HG03460 (cell line): ENCODE results near the gene DCAF6.

ENCODE experiments used
- ATAC-seq: cut with Tn5 transposase; IDR thresholded peaks from one replicate; pipeline ENCODE4 v1.9.1; 2021; ENCODE audit not compliant: unreplicated experiment

Gene DCAF6

DNA sequence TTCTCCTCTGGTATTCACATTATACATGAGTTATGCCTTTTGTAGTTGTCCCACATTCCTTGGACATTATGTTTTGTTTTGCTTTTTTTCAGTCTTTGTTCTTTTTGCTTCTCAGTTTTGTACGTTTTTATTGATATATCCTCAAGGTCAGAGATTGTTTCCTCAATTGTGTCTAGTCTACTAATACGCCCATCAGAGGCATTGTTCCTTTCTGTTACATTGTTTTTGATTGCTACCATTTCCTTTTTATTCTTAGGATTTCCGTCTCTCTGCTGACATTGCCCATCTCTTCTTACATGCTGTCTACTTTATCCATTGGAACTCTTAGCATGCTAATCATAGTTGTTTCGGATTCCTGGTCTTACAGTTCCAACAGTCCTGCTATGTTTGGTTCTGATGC, 28.2 kb downstream of the DCAF6 start:
- no peak for ATAC-seq

DNA sequence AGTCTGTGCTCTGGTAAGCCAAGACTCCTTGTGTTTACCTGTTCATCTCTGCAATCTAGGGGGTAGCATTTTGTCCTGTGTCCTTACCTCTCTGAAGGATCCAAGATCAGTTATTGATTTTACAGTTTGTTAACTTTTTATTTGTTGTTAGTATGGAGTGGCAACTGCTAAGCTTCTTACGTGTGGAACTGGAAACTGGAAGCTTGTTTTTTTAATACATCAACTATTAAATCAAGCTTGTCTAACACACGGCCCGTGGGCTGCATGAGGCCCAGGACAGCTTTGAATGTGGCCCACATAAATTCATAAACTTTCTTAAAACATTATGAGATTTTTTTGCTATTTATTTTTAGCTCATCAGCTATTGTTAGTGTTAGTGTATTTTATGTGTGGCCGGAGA, 29.6 kb downstream of the DCAF6 start:
- no peak for ATAC-seq

GRCh38 chr1:167968569-167968968, 32.1 kb downstream of the DCAF6 start:
- no peak for ATAC-seq

DNA sequence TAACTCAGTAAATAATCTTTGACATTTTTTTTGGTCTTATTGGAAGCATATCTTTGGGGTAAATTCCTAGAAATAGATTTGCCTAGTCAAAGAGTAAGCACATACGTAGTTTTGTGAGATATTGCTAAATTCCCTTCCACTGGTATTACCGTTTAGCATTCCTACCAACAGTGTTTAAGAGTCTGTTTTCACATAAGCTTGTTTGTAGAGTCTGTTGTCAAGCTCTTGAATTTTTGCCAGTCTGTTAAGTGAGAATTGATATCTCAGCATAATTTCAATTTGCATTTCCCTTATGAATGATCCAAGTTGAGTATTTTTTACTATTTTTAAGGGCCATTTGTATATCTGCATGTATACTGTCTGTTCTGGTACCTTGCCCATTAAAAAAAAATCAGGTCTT, 37.3 kb downstream of the DCAF6 start:
- ATAC-seq: no peak

DNA sequence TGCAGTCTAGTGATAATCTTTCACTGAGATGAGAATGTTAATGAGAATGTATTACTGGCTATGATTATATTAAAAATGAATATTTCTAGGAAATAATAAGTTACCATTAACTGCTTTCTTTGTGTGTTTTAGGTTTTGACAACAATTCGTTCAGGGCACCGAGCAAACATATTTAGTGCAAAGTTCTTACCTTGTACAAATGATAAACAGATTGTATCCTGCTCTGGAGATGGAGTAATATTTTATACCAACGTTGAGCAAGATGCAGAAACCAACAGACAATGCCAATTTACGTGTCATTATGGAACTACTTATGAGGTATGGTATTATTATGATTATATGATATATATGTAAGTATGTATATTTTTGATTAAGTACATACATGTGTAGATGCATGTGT, 38.2 kb downstream of the DCAF6 start:
- no peak for ATAC-seq

- ATAC-seq: no peak
Measured at GRCh38 chr1:167977245-167977644, 40.8 kb downstream of the DCAF6 start.

- no peak for ATAC-seq
Measured at GRCh38 chr1:167981933-167982332, 45.5 kb downstream of the DCAF6 start.

DNA sequence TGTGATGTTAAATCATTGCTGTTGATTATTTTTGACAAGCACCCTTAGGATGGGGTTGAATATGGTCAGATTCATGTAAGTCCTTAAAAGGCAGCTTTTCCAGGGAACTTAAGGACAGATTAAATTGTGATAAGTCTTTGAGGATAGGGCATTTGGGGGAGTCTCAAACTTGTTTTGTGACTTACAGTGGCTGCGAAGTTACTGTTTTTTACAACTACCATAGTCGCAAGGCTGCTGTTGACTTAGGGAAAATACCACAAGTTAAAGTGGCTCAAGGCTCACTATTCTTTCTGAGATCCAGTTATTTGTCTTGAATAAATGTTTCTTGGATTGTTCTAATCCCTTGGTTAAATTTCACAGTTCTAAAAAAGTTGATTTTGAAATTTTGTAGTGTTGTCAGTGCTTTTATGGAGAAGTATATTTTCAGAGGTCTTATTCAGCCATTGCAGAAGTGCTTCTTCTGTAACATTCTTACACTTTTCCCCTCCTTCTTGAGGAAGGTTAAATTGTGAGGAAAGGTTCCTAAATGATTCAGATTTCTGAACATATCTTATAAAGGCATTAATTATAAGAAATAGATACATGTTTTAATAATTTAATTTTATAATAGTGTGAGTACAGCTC, 47.4 kb downstream of the DCAF6 start:
- no peak for ATAC-seq

- no peak for ATAC-seq
Measured at GRCh38 chr1:167984886-167985489, 48.5 kb downstream of the DCAF6 start.

- ATAC-seq: no peak
Measured at GRCh38 chr1:167987174-167987573, 50.7 kb downstream of the DCAF6 start.

DNA sequence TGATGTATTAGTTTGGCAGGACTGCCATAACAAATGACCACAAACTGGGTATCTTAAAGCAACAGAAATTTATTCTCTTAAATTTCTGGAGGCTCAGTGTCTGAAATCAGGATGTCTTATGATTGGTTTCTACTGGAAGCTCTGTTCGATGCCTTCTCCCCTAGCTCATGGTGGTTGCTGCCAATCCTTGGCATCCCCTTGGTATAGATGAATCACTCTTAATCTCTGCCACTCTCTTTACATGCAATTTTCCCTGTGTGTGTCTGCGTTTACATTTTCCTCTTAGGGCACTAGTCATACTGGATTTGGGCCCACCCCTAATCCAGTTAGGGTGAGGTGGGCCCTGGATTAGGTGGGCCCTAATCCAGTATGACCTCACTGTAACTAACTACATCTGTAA, 55.1 kb downstream of the DCAF6 start:
- ATAC-seq: no peak

DNA sequence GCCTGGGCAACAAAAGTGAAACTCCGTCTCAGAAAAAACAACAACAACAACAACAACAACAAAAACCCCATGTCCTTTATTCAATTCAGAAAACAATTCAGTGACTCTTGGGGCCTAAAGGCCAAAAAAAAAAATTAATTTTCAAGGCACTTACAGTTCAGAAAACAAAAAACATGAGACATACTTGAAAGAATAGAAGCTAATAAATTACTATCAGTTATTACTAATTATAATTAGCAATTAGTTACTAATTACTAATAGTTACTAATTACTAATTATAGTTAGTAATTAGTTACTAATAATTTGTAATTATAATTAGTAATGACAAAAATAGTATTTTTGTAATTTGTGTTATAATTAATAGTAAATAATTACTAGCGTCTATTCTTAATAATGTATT, 57.2 kb downstream of the DCAF6 start:
- ATAC-seq: no peak

DNA sequence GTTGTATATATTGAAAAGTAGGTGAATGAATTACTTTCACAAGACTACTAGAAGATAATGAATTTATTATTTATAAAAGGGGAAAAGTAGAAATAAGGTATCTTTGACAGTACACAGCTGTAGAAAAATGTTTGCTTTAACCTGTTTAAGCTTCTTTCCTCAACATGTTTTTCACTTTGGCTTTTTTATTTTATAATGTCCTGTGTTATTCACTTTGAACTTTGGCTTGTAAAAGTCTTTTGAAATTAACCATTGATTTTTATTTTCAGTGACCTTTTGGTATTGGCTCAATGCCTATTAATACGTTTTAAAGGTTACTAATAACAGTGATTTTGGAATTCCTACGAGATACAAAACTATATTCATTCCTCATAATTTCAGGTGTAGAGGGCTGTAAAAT, 58.1 kb downstream of the DCAF6 start:
- no peak for ATAC-seq

GRCh38 chr1:167995038-167995437, 58.6 kb downstream of the DCAF6 start:
- ATAC-seq: no peak

GRCh38 chr1:167996266-167996665, 59.8 kb downstream of the DCAF6 start:
- no peak for ATAC-seq

DNA sequence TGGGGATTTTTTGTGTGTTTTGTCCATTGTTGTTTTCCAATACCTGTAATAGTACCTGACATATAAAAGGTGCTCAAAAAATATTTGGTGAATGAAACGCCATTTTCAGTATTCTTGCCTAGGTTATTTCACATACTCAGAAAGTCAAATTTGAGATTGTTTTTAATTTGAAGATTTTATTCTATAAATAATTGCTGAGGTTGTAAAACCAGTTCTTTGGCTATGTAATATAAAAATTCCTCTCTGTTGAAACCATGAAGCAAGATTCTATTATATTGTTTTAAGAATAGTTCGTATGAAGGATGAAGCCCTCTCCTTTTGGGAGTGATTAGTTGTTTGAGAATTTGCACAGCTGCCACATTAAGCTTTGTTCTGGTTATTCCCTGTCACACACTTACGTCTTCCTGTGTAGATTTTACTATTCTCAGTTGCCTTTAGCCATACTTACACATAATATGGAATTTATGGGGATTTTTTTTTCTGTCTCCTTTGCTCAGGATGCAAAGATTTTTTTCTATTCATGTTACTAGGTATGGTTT, 60.6 kb downstream of the DCAF6 start:
- ATAC-seq: no peak

DNA sequence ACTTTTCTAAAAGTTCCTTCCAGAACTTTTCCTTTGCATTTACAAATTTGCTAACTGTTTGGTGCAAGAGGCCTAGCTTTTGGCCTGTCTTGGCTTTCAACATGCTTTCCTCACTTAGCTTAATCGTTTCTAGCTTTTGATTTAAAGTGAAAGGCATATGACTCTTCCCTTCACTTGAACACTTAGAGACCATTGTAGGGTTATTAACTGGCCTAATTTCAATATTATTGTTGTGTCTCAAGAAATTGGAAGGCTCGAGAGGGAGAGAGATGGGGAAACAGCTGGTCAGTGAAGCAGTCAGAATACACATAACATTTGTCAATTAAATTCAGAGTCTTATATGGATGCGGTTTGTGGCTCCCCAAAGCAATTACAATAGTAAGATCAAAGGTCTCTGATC, 63.4 kb downstream of the DCAF6 start:
- ATAC-seq: no peak

GRCh38 chr1:168000656-168001055, 64.2 kb downstream of the DCAF6 start:
- no peak for ATAC-seq

- ATAC-seq: no peak
Measured at GRCh38 chr1:168001213-168001612, 64.7 kb downstream of the DCAF6 start.

DNA sequence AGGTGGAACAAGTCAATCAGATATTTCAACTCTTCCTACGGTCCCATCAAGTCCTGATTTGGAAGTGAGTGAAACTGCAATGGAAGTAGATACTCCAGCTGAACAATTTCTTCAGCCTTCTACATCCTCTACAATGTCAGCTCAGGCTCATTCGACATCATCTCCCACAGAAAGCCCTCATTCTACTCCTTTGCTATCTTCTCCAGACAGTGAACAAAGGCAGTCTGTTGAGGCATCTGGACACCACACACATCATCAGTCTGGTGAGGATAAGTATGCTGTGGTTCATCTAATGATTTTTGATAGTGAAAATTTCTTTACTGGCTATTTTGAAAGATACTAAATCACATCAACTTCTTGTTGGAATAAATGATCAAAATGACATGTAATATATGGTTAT, 68.0 kb downstream of the DCAF6 start:
- no peak for ATAC-seq

DNA sequence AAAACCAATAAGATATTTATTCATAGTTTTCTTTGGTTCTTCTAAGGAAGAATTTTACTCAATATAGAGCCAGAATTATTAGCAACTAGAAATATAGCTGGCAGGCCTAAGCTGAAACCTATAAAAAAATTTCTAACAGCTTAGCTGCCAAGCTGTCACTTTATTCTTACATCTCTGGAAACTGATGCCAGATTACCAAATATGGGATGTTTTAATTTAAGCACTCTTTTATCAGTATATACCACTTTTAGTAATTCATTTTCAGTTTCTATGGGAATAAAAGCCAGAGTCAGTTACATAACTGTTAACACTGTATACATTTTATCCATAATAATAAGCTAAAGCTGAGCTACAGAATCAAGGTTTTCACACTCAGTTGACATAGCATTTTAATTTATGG, 69.0 kb downstream of the DCAF6 start:
- no peak for ATAC-seq

GRCh38 chr1:168007691-168008090, 71.2 kb downstream of the DCAF6 start:
- ATAC-seq: no peak

DNA sequence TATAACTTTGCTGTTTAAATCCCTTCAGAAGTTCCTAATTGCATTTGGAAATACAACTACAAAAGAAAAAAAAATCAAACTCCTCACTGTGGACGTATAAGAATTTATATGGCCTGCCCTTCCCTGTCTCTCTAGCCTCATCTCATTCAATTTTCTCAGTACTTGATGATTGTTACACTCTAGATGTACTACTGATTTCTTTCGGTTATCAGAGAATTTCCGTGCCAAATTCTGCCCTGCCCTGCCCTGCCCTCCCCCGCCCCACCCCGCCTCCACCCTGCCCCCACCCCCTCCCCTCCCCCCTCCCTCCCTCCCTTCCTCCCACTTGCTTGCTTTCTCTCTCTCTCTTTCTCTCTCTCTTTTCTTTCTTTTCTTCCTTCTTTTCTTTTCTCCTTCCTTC, 72.1 kb downstream of the DCAF6 start:
- no peak for ATAC-seq
